ENCODE results near the gene NTM.

NTM gene

DNA sequence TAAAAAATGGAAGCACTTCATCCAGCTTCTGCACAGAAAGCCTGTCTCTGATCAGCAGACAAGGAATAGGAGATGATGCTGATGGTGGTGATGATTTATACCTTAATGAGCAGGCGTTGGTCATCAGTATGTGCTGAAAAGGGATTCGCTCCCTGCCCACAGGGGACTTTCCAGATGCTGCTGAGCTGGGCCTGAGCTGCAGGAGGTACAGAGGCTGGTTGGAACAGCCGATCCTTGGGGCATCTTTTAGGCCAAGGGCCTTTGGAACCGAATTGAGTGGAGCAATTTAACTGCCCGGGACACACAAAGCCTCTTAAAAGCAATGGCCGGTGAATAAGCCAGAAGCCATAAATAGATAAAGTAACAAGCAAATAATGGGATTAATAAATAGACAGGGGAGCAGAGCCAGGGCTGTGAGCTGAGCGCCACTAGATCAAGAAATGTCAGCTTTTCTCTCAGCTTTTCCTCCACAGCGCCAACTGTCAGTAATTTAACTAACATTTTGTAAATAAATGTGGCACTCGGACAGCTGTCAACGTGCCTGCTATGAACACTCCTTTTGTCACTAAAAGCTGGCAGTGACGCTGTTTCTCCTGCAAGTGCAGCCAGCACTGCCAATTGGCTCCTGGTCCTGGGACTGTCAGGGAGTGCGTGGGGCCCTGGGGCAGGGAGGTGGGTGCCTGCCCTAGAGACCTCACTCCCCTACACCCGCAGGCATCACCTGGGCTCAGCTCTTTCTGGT lies 562.3 kb downstream of the NTM start:
- TF ChIP-seq, protein P1, sequence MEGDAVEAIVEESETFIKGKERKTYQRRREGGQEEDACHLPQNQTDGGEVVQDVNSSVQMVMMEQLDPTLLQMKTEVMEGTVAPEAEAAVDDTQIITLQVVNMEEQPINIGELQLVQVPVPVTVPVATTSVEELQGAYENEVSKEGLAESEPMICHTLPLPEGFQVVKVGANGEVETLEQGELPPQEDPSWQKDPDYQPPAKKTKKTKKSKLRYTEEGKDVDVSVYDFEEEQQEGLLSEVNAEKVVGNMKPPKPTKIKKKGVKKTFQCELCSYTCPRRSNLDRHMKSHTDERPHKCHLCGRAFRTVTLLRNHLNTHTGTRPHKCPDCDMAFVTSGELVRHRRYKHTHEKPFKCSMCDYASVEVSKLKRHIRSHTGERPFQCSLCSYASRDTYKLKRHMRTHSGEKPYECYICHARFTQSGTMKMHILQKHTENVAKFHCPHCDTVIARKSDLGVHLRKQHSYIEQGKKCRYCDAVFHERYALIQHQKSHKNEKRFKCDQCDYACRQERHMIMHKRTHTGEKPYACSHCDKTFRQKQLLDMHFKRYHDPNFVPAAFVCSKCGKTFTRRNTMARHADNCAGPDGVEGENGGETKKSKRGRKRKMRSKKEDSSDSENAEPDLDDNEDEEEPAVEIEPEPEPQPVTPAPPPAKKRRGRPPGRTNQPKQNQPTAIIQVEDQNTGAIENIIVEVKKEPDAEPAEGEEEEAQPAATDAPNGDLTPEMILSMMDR (conservative IDR thresholded peaks at IDR 0.05), result no peak
- H3K27ac ChIP-seq, result no peak overlapping the region

DNA sequence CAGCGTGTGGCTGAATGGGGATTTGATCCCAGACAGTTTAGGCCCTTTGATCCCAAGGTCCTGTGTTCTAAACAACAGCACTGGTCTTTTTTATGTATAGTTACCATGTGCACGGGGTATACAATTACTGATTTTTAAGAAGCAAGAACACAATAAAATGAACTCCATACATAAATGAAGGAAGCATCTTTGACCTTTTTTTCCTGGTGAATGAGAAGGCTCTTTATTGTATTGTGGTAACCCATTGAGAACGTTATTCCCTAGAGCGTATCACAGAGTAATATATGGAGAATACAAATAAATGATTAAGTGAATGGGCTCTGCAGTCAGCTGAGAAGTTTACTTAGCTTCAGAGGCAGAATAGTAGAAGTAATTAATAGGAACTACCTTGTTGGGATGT lies 563.6 kb downstream of the NTM start:
- no peak overlapping the region for H3K27ac ChIP-seq
- TF ChIP-seq, protein P1 (conservative IDR thresholded peaks at IDR 0.05), result no peak

DNA sequence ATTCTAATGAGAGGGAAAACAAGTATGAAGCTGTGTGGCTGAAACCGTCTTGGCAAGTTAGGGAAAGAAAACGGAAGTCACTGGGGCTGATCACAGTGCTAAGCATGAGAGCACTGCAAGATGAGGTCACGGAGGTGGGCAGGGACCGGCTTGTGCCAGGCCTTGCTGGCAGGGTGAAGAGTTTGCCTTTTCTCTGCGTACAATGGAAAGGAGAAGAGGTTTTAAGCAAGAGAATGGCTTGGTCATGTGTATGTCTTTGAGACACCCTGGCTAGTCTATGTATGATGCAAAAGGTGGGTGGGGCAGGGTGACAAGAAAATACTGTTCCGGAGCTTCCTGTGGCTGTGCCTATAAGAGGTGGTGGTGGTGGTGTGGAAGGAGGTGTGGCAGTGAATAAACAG lies 567.9 kb downstream of the NTM start:
- no peak overlapping the region for H3K27ac ChIP-seq
- TF ChIP-seq, protein P1 (conservative IDR thresholded peaks at IDR 0.05), result no peak

DNA sequence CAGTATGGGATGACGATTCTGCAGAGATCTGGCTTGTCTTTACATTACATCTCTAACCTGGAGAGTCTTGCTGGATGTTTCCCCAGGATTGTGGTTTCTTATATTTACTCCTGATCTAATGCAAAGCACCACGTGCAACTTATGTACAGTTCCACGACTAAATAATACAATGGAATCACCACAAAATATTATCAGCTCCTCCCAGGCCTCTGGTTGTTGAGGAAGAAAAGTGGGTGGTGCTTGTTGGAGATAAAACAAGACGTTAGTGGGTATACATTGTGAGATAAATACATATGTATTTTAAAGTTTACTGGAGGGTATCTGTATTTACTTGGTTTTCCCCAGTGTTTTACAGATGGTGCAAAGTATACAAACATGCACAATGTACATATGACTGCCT lies 569.7 kb downstream of the NTM start:
- TF ChIP-seq, protein P1 (conservative IDR thresholded peaks at IDR 0.05), result no peak
- no peak overlapping the region for H3K27ac ChIP-seq

DNA sequence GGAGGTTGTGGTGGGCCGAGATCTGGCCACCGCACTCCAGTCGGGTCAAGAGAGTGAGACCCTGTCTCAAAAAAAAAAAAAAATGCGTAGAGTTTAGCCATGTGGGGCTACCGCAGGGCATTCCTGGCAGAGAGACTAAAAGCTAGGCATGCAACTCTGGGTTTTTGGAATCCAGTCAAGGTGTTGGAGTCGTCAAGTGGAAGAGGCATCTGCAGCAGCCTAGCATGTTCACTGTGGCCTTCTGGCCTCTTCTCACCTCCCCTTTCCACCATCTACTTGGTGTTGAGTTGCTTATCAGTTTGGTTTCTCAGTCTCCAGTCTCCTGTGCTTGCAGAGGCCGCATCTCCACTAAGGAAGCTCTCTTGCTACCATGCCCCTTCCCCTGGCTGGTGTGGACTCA lies 572.5 kb downstream of the NTM start:
- no peak overlapping the region for H3K27ac ChIP-seq
- TF ChIP-seq, protein P1 (conservative IDR thresholded peaks at IDR 0.05), result no peak

DNA sequence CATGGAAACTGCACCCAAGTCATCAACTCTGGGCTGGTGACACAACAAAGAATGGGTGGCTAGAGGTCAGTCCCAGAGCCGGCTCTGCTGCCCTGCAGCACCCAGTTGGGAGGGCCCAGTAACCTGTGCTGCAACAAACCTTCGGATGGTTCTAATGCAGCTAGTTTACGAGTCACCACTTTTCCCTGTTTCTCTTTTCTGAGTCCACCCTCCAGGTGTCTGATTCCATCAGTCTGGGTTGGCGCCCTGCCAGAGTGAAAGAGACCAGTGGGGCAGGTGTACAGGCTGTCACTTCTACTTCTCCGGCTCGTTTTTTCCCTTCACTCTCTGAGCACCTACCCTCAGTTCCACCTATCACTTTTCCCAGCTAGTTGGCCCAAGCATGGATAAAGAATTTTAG lies 572.9 kb downstream of the NTM start:
- no peak overlapping the region for H3K27ac ChIP-seq
- TF ChIP-seq, protein P1 (conservative IDR thresholded peaks at IDR 0.05), result no peak

DNA sequence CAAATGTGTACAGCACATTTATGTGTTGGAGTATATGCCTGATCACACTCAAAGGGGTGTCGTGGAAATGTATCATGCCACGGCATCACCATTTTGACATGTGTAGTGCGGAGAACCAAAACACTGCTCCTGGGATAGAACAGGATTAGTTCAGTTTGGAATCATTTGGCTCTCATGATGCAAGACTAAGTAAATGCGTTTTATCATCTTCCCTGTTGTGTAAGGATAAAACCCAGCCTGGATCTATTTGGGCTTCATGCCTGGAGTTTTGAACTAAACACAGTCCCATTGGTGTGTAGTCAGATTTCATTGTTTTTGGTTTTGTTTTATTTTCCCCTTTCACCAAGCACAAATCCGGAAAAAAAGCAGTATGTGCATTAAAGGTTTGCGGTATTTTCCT lies 574.3 kb downstream of the NTM start:
- no peak overlapping the region for H3K27ac ChIP-seq
- TF ChIP-seq, protein P1 (conservative IDR thresholded peaks at IDR 0.05), result no peak

All from VCaP (cell line).